Chondrocyte (in vitro differentiated cells): ENCODE measurements around the gene SEMA6B. TPM values are rescaled to one million over a fixed set of nuclear protein-coding genes. Genes with fewer than 3 reads are reported as not detected.

ENCODE experiments used
- DNase-seq: peaks from one replicate; pipeline ENCODE4 v3.0.0; 2021; ENCODE audit warnings: mixed read lengths, low spot score
- H3K27ac Mint-ChIP-seq: one replicate; pipeline ENCODE4 v1.8.0; 2021; ENCODE audit warnings: mild to moderate bottlenecking, moderate library complexity, mixed read lengths; ENCODE audit not compliant: unreplicated experiment
- H3K27me3 Mint-ChIP-seq: 2 replicates; pipeline ENCODE4 v1.8.0; 2021; ENCODE audit warnings: low read depth, mixed read lengths
- H3K36me3 Mint-ChIP-seq: 2 replicates; pipeline ENCODE4 v1.8.0; 2021; ENCODE audit warnings: low read depth, mixed read lengths
- H3K4me1 Mint-ChIP-seq: 2 replicates; pipeline ENCODE4 v1.8.0; 2021; ENCODE audit warnings: low read depth, mild to moderate bottlenecking, mixed read lengths
- H3K4me3 Mint-ChIP-seq: one replicate; pipeline ENCODE4 v1.8.0; 2021; ENCODE audit warnings: mild to moderate bottlenecking, moderate library complexity, mixed read lengths; ENCODE audit not compliant: unreplicated experiment
- H3K9me3 Mint-ChIP-seq: 2 replicates; pipeline ENCODE4 v1.8.0; 2021; ENCODE audit warnings: low read depth, mixed read lengths
- total RNA-seq: library from RNA; stranded (reverse); gene quantifications from 3 replicates; pipeline ENCODE4 v1.2.1, GENCODE V29; 2021
- TF ChIP-seq, protein P1 (sequence below): fragments of 200-600 bp; sonication (generic); IDR thresholded peaks from 2 replicates; pipeline ENCODE4 v1.5.0; 2021; ENCODE audit warnings: antibody characterized with exemption, mild to moderate bottlenecking, moderate library complexity

SEMA6B gene
- total RNA-seq, 1 donor from 2014 or later = 4.2 TPM

DNA sequence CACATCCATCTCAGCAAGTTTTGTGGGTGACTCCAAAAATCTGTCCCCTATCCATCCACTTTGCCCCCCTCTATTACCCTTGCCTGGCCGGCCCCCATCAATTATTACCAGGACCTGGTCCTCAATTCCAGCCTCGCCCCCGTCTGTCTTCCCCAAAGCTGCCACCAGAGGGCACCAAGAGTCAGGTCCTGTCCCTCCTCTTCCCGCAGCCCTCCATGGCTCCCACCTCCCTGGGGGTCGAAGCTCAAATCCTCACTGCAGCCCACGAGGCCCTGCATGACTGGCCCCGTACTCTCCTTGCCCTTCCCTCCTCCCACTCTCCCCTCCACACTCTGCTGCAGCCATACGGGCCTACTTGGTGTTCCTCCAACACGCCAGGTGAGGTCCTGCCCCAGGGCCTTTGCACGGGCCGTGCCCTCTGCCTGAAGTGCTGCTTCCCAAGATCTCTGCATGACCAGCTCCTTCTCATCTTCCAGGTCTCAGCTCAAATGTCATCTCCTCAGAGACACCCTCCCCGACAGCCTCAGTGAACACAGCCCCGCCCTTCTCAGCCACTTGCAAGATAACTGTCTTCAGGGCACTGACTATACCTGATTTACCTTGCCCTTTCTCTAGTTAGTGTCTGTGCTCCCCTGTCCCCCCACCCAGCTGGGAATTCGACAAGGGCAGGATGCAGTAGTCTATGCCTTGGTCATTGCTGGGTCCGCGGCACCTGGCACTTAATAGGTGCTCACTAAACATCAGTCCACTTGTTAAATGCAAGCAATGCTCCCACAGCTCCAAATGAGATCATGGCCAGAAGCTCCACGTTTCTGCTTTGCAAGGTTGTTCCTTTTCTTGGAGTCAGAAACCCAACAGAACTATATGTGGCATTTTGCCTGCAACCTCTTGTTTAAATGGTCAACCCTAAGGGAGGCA lies 16.8 kb upstream of the SEMA6B start:
- Mint-ChIP-seq H3K27ac (peak overlapping the region; percentile 94), H3K27me3 (peaks cover 3% of the 10 kb centered on the region), H3K36me3 (no peaks in the 10 kb centered on the region), H3K4me1 (peaks cover 23% of the 10 kb centered on the region), H3K9me3 (no peaks in the 10 kb centered on the region), H3K4me3 (no peak overlapping the region)
- TF ChIP-seq, protein P1, sequence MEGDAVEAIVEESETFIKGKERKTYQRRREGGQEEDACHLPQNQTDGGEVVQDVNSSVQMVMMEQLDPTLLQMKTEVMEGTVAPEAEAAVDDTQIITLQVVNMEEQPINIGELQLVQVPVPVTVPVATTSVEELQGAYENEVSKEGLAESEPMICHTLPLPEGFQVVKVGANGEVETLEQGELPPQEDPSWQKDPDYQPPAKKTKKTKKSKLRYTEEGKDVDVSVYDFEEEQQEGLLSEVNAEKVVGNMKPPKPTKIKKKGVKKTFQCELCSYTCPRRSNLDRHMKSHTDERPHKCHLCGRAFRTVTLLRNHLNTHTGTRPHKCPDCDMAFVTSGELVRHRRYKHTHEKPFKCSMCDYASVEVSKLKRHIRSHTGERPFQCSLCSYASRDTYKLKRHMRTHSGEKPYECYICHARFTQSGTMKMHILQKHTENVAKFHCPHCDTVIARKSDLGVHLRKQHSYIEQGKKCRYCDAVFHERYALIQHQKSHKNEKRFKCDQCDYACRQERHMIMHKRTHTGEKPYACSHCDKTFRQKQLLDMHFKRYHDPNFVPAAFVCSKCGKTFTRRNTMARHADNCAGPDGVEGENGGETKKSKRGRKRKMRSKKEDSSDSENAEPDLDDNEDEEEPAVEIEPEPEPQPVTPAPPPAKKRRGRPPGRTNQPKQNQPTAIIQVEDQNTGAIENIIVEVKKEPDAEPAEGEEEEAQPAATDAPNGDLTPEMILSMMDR = peak; percentile 87
- DNase-seq = peak; percentile 82

DNA sequence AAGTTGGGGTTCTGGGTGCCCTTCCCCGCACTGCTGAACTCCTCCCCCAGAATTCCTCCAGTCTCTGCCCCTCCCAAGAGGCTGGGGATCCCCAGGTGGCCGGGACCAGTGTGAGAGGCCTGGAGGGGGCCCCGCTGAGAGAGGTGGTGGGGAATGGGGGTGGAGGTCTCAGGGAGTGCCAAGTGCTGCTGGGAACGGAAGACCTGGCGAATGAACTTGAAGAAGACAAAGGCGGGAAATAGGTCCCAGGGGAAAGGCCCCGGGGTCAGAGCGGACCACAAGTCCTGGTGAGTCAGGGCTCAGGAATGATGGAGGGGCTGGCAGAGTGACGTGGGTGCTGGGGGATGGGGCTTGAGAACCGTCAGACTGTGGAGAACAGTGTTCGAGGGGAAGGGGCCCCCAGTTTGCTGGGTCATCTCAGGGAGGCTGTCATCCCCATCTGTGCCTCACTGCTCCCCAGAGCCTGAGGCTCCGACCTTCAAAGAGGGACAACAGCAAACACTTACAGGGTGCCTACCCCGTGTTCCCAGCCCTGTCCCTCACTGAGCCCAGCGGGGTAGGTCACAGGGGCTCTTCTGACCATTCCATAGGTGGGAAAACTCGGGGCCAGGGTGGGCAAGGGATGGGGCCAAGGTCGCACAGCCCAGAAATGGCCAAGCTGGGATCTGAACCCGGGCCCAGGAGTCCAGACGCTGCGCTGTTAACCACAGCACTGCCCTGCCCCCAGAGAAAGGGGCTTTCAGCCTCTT lies 16.0 kb upstream of the SEMA6B start:
- TF ChIP-seq, protein P1 = no peak
- Mint-ChIP-seq H3K4me1 (peaks cover 23% of the 10 kb centered on the region), H3K27me3 (peaks cover 3% of the 10 kb centered on the region), H3K27ac (peak overlapping the region; percentile 94), H3K9me3 (no peaks in the 10 kb centered on the region), H3K36me3 (no peaks in the 10 kb centered on the region), H3K4me3 (peak overlapping the region; percentile 9)
- peak; percentile 85 for DNase-seq

DNA sequence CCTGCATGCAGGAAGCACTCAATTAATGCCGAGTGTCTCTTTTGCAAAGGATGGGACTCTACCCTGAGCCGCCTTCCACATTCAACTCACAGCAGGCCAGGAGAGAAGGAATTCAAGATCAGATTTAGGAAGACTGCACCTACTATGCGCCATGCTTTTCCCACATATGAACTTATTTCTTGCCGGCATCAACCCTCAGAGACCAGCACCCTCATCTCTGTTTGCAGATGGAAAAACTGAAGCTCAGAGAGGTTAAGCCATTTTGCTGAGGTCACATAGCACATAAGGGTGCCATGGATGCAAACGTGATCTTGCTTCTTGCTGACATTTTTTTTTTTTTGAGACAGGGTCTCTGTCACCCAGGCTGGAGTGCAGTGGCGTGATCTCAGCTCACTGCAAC lies 14.2 kb upstream of the SEMA6B start:
- DNase-seq = no peak
- H3K27me3 Mint-ChIP-seq = no peaks in the 10 kb centered on the region
- peaks cover 23% of the 10 kb centered on the region for H3K4me1 Mint-ChIP-seq
- no peak overlapping the region for H3K4me3 Mint-ChIP-seq
- TF ChIP-seq, protein P1 = no peak
- H3K27ac Mint-ChIP-seq = no peak overlapping the region
- H3K36me3 Mint-ChIP-seq = no peaks in the 10 kb centered on the region
- H3K9me3 Mint-ChIP-seq = no peaks in the 10 kb centered on the region

DNA sequence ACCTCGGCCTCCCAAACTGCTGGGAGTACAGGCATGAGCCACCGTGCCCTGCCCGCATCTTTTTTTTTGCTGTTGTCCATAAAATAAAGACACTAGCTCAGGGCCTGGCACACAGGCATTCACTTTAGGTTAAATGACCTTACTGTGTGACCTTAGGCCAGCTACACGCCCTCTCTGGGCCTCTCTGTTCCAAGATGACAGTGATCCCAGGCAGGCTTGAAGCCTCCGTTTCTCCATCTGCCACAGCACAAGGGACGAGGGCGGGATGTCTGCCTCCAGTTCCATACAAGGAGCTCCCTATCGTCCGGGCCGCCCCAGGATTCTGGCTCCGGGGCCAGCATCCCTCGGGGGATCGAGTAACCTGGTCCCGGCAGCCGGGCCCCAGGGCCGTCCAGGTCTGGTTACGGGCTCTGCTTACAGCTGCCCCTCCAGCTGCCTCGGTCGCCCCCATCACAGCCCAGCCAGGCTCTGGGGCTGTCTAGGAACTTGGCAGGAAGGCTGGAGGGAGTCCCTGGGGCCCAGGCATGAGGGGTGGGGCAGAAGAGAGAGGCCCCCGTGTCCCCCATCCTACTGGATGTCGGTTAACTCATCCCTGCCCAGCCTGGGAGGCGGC lies 11.9 kb upstream of the SEMA6B start:
- Mint-ChIP-seq H3K27me3 (no peaks in the 10 kb centered on the region), H3K4me1 (peaks cover 27% of the 10 kb centered on the region), H3K9me3 (no peaks in the 10 kb centered on the region), H3K4me3 (no peak overlapping the region), H3K27ac (no peak overlapping the region), H3K36me3 (no peaks in the 10 kb centered on the region)
- TF ChIP-seq, protein P1 = no peak
- no peak for DNase-seq

DNA sequence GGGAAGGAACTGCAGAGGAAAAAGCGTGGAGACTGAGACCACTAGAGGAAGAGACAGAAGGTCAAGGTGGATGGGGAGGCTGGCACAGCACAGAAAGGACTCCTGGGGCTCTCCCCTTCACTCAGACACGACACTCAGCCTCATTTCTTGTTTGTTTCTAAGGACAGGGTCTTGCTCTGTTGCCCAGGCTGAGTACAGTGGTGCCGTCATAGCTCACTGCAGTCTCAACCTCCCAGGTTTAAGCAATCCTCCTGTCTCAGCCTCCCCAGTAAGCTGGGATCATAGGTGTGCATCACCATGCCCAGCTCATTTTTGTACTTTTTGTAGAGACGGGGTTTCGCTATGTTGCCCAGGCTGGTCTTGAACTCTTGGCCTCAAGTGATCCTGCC lies 11.4 kb upstream of the SEMA6B start:
- DNase-seq = no peak
- H3K4me1 Mint-ChIP-seq = peaks cover 22% of the 10 kb centered on the region
- TF ChIP-seq, protein P1 = no peak
- H3K36me3 Mint-ChIP-seq = no peaks in the 10 kb centered on the region
- H3K27me3 Mint-ChIP-seq = no peaks in the 10 kb centered on the region
- no peaks in the 10 kb centered on the region for H3K9me3 Mint-ChIP-seq
- H3K27ac Mint-ChIP-seq = no peak overlapping the region
- H3K4me3 Mint-ChIP-seq = no peak overlapping the region
